Activated naive CD8-positive, alpha-beta T cell treated with anti-CD3 and anti-CD28 coated beads for 36 hours (primary cell): ENCODE data around the gene ACOT12. TPM values are rescaled to one million over a fixed set of nuclear protein-coding genes. Genes with fewer than 3 reads are reported as not detected.
"Not testable (repeated sequence)": the region's sequence is repeated elsewhere in the genome, so short reads cannot be mapped to it uniquely, and the experiment has no call there.

Source experiments
- DNase-seq: peaks from one replicate; pipeline ENCODE4 v3.0.0; 2021
- H3K27ac Mint-ChIP-seq: one replicate; pipeline ENCODE4 v1.8.0; 2022; ENCODE audit warnings: mild to moderate bottlenecking, moderate library complexity, mixed read lengths
- H3K27me3 Mint-ChIP-seq: one replicate; pipeline ENCODE4 v1.8.0; 2022; ENCODE audit warnings: mild to moderate bottlenecking, mixed read lengths
- H3K36me3 Mint-ChIP-seq: one replicate; pipeline ENCODE4 v1.8.0; 2021; ENCODE audit warnings: mild to moderate bottlenecking, mixed read lengths
- H3K4me1 Mint-ChIP-seq: one replicate; pipeline ENCODE4 v1.8.0; 2021; ENCODE audit warnings: mixed read lengths
- H3K4me3 Mint-ChIP-seq: one replicate; pipeline ENCODE4 v1.8.0; 2022; ENCODE audit warnings: mild to moderate bottlenecking, moderate library complexity, mixed read lengths
- H3K9me3 Mint-ChIP-seq: one replicate; pipeline ENCODE4 v1.8.0; 2022; ENCODE audit warnings: mixed read lengths
- total RNA-seq, 2 experiments: library from RNA; stranded (reverse); gene quantifications; one replicate each; pipeline ENCODE4 v1.2.3, GENCODE V29; 2021

ACOT12 gene
- total RNA-seq, 2 experiments from 2014 or later, result not detected

- Mint-ChIP-seq H3K36me3 (no peaks in the 10 kb centered on the region), H3K9me3 (no peaks in the 10 kb centered on the region), H3K27ac (no peak overlapping the region), H3K4me3 (no peak overlapping the region), H3K4me1 (no peaks in the 10 kb centered on the region), H3K27me3 (no peaks in the 10 kb centered on the region)
- no peak for DNase-seq
These were observed 15.4 kb upstream of the ACOT12 start for GRCh38 chr5:81409361-81409760.

GRCh38 chr5:81408496-81408895 is 14.6 kb upstream of the ACOT12 start:
- Mint-ChIP-seq H3K4me1 (no peaks in the 10 kb centered on the region), H3K4me3 (no peak overlapping the region), H3K36me3 (no peaks in the 10 kb centered on the region), H3K9me3 (no peaks in the 10 kb centered on the region), H3K27me3 (no peaks in the 10 kb centered on the region), H3K27ac (no peak overlapping the region)
- DNase-seq, result no peak

GRCh38 chr5:81407811-81408210 is 13.9 kb upstream of the ACOT12 start:
- not testable (repeated sequence) for H3K27ac Mint-ChIP-seq, H3K36me3 Mint-ChIP-seq, DNase-seq, H3K4me3 Mint-ChIP-seq, H3K9me3 Mint-ChIP-seq, H3K4me1 Mint-ChIP-seq, H3K27me3 Mint-ChIP-seq

- no peaks in the 10 kb centered on the region for H3K9me3 Mint-ChIP-seq
- no peak for DNase-seq
- H3K27me3 Mint-ChIP-seq, result peaks cover 9% of the 10 kb centered on the region
- H3K36me3 Mint-ChIP-seq, result no peaks in the 10 kb centered on the region
- H3K4me1 Mint-ChIP-seq, result no peaks in the 10 kb centered on the region
- H3K4me3 Mint-ChIP-seq, result no peak overlapping the region
- H3K27ac Mint-ChIP-seq, result no peak overlapping the region
These were observed 11.4 kb upstream of the ACOT12 start for GRCh38 chr5:81405126-81405891.

GRCh38 chr5:81402192-81402930 is 8.4 kb upstream of the ACOT12 start:
- Mint-ChIP-seq H3K4me1 (no peaks in the 10 kb centered on the region), H3K36me3 (no peaks in the 10 kb centered on the region), H3K27ac (no peak overlapping the region), H3K27me3 (peaks cover 38% of the 10 kb centered on the region), H3K9me3 (no peaks in the 10 kb centered on the region), H3K4me3 (no peak overlapping the region)
- DNase-seq, result no peak

- Mint-ChIP-seq H3K36me3 (no peaks in the 10 kb centered on the region), H3K9me3 (no peaks in the 10 kb centered on the region), H3K4me1 (no peaks in the 10 kb centered on the region), H3K27me3 (peaks cover 49% of the 10 kb centered on the region), H3K27ac (no peak overlapping the region), H3K4me3 (no peak overlapping the region)
- no peak for DNase-seq
These were observed 7.3 kb upstream of the ACOT12 start for GRCh38 chr5:81401266-81401665.

GRCh38 chr5:81400375-81400774 is 6.4 kb upstream of the ACOT12 start:
- H3K4me1 Mint-ChIP-seq, result no peaks in the 10 kb centered on the region
- peaks cover 1% of the 10 kb centered on the region for H3K9me3 Mint-ChIP-seq
- H3K27ac Mint-ChIP-seq, result no peak overlapping the region
- H3K4me3 Mint-ChIP-seq, result no peak overlapping the region
- no peaks in the 10 kb centered on the region for H3K36me3 Mint-ChIP-seq
- no peak for DNase-seq
- H3K27me3 Mint-ChIP-seq, result peaks cover 57% of the 10 kb centered on the region

GRCh38 chr5:81398741-81399140 is 4.8 kb upstream of the ACOT12 start:
- no peak for DNase-seq
- H3K36me3 Mint-ChIP-seq, result no peaks in the 10 kb centered on the region
- H3K27me3 Mint-ChIP-seq, result peaks cover 71% of the 10 kb centered on the region
- no peaks in the 10 kb centered on the region for H3K4me1 Mint-ChIP-seq
- no peak overlapping the region for H3K4me3 Mint-ChIP-seq
- no peak overlapping the region for H3K27ac Mint-ChIP-seq
- peaks cover 6% of the 10 kb centered on the region for H3K9me3 Mint-ChIP-seq

GRCh38 chr5:81397176-81397575 is 3.2 kb upstream of the ACOT12 start:
- H3K4me1 Mint-ChIP-seq, result peaks cover 4% of the 10 kb centered on the region
- H3K4me3 Mint-ChIP-seq, result no peak overlapping the region
- no peak for DNase-seq
- H3K36me3 Mint-ChIP-seq, result no peaks in the 10 kb centered on the region
- peaks cover 6% of the 10 kb centered on the region for H3K9me3 Mint-ChIP-seq
- peaks cover 86% of the 10 kb centered on the region for H3K27me3 Mint-ChIP-seq
- H3K27ac Mint-ChIP-seq, result no peak overlapping the region

- Mint-ChIP-seq H3K9me3 (peaks cover 6% of the 10 kb centered on the region), H3K36me3 (no peaks in the 10 kb centered on the region), H3K27ac (no peak overlapping the region), H3K4me1 (peaks cover 4% of the 10 kb centered on the region), H3K4me3 (no peak overlapping the region), H3K27me3 (peaks cover 93% of the 10 kb centered on the region)
- DNase-seq, result no peak
These were observed 1.3 kb upstream of the ACOT12 start for GRCh38 chr5:81395262-81395661.

GRCh38 chr5:81393430-81393782 is 528 bp downstream of the ACOT12 start:
- Mint-ChIP-seq H3K4me1 (peaks cover 4% of the 10 kb centered on the region), H3K4me3 (peak overlapping the region; percentile 58), H3K27me3 (peaks cover 88% of the 10 kb centered on the region), H3K27ac (no peak overlapping the region), H3K36me3 (no peaks in the 10 kb centered on the region), H3K9me3 (peaks cover 6% of the 10 kb centered on the region)
- DNase-seq, result no peak

GRCh38 chr5:81389025-81389424 is 4.9 kb downstream of the ACOT12 start:
- Mint-ChIP-seq H3K9me3 (no peaks in the 10 kb centered on the region), H3K4me3 (no peak overlapping the region), H3K27me3 (peaks cover 55% of the 10 kb centered on the region), H3K4me1 (peaks cover 4% of the 10 kb centered on the region), H3K36me3 (no peaks in the 10 kb centered on the region), H3K27ac (no peak overlapping the region)
- DNase-seq, result no peak

GRCh38 chr5:81388169-81388568 is 5.8 kb downstream of the ACOT12 start:
- H3K36me3 Mint-ChIP-seq, result no peaks in the 10 kb centered on the region
- no peaks in the 10 kb centered on the region for H3K9me3 Mint-ChIP-seq
- no peak overlapping the region for H3K4me3 Mint-ChIP-seq
- peaks cover 49% of the 10 kb centered on the region for H3K27me3 Mint-ChIP-seq
- no peaks in the 10 kb centered on the region for H3K4me1 Mint-ChIP-seq
- DNase-seq, result no peak
- no peak overlapping the region for H3K27ac Mint-ChIP-seq

- no peak overlapping the region for H3K27ac Mint-ChIP-seq
- no peaks in the 10 kb centered on the region for H3K4me1 Mint-ChIP-seq
These were observed 10.1 kb downstream of the ACOT12 start for GRCh38 chr5:81383867-81384266.

GRCh38 chr5:81371354-81371876 is 22.5 kb downstream of the ACOT12 start:
- H3K4me3 Mint-ChIP-seq, result no peak overlapping the region
- DNase-seq, result no peak
- H3K36me3 Mint-ChIP-seq, result no peaks in the 10 kb centered on the region
- H3K9me3 Mint-ChIP-seq, result no peaks in the 10 kb centered on the region
- H3K27ac Mint-ChIP-seq, result no peak overlapping the region
- H3K4me1 Mint-ChIP-seq, result no peaks in the 10 kb centered on the region
- peaks cover 5% of the 10 kb centered on the region for H3K27me3 Mint-ChIP-seq

More at GRCh38 chr5:81383867-81384266, 10.1 kb downstream of the ACOT12 start:
- Mint-ChIP-seq H3K4me3 (no peak overlapping the region), H3K9me3 (no peaks in the 10 kb centered on the region), H3K36me3 (no peaks in the 10 kb centered on the region), H3K27me3 (peaks cover 12% of the 10 kb centered on the region)
- DNase-seq, result no peak

- Mint-ChIP-seq H3K9me3 (no peaks in the 10 kb centered on the region), H3K27me3 (peaks cover 5% of the 10 kb centered on the region), H3K4me3 (no peak overlapping the region), H3K4me1 (no peaks in the 10 kb centered on the region), H3K36me3 (no peaks in the 10 kb centered on the region), H3K27ac (no peak overlapping the region)
- DNase-seq, result no peak
These were observed 23.0 kb downstream of the ACOT12 start for GRCh38 chr5:81370912-81371311.
